Activated CD8-positive, alpha-beta memory T cell treated with anti-CD3 and anti-CD28 coated beads, Interleukin-2, amount 50 U/mL, for 1 hour (primary cell): ENCODE data around the gene SIRT5.

Source experiments
- DNase-seq: peaks from one replicate; pipeline ENCODE4 v3.0.0-alpha.2; 2020; ENCODE audit errors: extremely low read depth

Gene SIRT5

GRCh38 chr6:13635948-13636658, 61.7 kb downstream of the SIRT5 start:
- DNase-seq: no peak

GRCh38 chr6:13638014-13638413, 63.6 kb downstream of the SIRT5 start:
- DNase-seq: no peak

DNA sequence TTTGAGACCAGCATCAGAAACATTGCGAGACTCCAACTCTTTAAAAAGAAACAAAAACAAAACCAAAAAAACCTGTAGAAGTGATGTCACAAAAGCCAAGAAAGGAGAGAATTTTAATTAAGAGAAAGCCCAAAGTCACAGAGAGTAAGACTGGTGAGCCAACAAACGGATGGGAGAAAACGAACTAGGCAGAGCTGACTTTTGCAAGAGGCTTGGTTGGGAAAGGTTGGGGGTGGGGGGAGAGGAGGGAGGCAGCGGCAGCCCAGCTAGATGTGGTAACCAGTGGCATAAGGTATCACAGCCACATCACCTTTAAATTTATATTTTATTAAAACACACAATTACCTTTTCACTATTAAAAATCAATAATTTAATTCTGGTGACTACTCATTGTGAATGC, 64.2 kb downstream of the SIRT5 start:
- DNase-seq: no peak

DNA sequence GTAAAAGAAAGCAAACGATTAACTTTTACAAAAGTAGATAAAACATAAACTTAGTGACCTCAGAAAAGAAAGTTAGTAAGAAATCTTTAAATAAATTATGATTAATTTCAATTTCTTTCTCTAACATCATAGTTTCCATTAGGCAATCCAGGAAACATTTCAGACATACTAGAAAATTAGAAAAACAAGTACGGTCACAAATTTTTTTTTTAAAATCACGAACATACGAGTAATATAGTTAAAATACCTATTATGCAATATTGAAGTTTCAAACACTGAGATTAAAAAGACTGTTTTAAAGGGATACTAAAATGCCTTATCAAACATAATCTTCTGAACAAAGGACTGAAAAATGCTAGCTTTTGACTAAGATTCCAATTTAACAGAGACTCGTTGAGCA, 66.9 kb downstream of the SIRT5 start:
- no peak for DNase-seq

DNA sequence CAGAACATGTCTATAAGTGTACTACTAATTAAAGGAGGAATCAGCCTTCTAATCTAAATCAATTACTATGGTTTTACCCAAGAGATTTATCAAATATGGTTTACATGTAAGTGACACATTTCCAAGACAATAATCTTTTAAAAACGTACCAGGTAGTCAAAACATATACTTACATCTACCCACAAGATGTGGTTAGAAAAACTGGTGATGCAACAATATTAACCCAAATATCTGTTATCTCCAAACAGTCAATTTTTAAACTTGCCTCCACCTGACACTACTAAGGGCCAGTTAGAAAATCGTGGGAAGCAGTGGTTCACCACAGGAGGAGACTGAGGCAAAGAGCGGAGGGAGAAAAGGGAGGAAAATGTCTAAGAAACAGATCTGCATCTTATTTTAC, 68.7 kb downstream of the SIRT5 start:
- no peak for DNase-seq

GRCh38 chr6:13648850-13649249, 74.4 kb downstream of the SIRT5 start:
- no peak for DNase-seq

GRCh38 chr6:13649393-13649792, 75.0 kb downstream of the SIRT5 start:
- no peak for DNase-seq

- no peak for DNase-seq
These were observed 78.9 kb downstream of the SIRT5 start for GRCh38 chr6:13653296-13653695.

DNA sequence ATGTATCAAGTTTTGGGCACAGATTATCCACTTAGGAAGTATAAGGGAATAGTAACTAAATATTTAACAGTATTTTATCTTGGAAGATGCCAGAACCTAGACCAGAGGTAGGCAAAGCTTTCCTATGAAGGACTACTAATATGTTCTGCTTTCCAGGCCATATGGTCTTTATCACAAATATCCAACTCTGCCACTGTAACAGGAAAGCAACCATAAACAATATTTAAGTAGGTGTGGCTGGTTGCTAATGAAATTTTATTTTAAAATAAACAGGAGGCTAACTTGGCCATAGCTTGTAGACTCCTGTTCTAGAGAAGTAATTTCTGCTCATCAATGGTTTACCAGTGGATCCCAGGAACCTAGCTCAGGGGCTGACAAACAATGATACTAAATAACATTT, 80.1 kb downstream of the SIRT5 start:
- no peak for DNase-seq

- DNase-seq: no peak
These were observed 81.3 kb downstream of the SIRT5 start for GRCh38 chr6:13655700-13656099.

DNA sequence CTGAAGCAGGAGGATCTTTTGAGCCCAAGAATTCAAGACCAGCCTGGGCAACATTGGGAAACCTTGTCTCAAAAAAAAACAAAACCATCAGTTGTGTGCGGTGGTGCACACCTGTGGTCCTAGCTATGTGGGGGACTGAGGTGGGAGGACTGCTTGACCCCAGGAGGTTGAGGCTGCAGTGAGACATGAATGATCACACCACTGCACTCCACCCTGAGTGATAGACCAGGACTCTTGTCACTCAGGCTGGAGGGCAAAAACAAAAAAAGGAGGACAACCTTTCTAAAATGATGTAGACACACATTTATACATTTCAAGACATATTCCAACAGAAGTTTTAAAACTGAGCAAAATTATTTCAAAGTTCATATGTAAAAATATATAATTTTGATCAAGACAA, 85.9 kb downstream of the SIRT5 start:
- DNase-seq: no peak

- DNase-seq: no peak
These were observed 86.5 kb downstream of the SIRT5 start for GRCh38 chr6:13660893-13661292.

DNA sequence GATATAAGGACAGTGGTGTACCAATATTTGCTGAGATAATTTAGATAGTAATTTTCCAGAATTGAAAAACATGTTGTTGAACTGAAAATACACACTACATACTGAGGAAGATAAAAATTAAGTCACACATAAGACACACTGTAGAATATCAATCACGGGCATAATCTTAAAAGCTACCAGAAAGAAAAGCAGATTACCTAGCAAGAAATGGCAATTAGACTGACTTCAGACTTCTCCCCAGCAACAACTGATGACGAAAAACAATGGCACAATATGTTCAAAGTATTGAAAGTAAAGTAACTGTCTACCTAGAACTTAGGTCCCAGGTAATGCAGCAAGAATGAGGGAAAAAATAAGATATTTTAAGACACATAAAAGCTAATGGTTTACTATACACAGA, 87.2 kb downstream of the SIRT5 start:
- DNase-seq: no peak

- no peak for DNase-seq
These were observed 88.4 kb downstream of the SIRT5 start for GRCh38 chr6:13662651-13663334.

DNA sequence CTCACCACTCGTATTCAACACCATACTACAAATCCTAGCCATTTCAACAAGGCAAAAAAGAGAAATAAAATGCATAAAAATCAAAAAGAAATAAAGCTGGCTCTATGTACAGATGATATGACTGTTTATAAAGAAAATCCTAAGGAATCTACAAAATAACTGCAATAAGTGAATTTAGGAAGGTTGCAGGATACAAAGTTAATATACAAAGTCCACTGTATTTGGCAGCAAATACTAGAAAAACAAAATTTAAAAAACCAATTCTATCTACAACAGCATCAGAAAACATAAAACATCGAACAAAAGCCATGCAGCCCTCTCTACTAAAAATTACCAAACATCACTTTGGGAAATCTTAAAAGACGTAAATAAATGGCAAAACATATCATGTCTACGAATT, 89.6 kb downstream of the SIRT5 start:
- DNase-seq: no peak
